Measurements from ENCODE around the gene PSTPIP2.

DNA sequence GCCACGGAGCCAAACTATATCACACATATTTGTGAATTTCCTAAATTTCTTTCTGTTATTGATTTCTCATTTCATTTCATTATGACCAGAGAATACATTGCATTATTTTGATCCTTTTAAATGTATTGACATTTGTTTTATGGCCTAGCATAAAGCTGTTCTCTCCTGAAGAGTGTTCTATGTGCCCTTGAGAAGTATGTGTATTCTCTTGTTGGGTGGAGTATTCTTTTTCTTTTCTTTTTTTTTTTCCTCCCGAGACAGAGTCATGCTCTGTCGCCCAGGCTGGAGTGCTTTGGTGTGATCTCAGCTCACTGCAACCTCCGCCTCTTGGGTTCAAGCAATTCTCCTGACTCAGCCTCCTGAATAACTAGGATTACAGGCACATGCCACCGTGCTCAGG, 37.3 kb upstream of the PSTPIP2 start:
- TF ChIP-seq POLR2A (IDR thresholded peaks at IDR 0.05) = no peak
- TF ChIP-seq, protein P1, sequence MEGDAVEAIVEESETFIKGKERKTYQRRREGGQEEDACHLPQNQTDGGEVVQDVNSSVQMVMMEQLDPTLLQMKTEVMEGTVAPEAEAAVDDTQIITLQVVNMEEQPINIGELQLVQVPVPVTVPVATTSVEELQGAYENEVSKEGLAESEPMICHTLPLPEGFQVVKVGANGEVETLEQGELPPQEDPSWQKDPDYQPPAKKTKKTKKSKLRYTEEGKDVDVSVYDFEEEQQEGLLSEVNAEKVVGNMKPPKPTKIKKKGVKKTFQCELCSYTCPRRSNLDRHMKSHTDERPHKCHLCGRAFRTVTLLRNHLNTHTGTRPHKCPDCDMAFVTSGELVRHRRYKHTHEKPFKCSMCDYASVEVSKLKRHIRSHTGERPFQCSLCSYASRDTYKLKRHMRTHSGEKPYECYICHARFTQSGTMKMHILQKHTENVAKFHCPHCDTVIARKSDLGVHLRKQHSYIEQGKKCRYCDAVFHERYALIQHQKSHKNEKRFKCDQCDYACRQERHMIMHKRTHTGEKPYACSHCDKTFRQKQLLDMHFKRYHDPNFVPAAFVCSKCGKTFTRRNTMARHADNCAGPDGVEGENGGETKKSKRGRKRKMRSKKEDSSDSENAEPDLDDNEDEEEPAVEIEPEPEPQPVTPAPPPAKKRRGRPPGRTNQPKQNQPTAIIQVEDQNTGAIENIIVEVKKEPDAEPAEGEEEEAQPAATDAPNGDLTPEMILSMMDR (IDR thresholded peaks at IDR 0.05) = no peak
